GM19438 (cell line): ENCODE measurements around the gene NXPE3.

Experiments
- ATAC-seq: cut with Tn5 transposase; IDR thresholded peaks from one replicate; pipeline ENCODE4 v1.9.1; 2021; ENCODE audit warnings: low read depth; ENCODE audit not compliant: unreplicated experiment

NXPE3 gene

DNA sequence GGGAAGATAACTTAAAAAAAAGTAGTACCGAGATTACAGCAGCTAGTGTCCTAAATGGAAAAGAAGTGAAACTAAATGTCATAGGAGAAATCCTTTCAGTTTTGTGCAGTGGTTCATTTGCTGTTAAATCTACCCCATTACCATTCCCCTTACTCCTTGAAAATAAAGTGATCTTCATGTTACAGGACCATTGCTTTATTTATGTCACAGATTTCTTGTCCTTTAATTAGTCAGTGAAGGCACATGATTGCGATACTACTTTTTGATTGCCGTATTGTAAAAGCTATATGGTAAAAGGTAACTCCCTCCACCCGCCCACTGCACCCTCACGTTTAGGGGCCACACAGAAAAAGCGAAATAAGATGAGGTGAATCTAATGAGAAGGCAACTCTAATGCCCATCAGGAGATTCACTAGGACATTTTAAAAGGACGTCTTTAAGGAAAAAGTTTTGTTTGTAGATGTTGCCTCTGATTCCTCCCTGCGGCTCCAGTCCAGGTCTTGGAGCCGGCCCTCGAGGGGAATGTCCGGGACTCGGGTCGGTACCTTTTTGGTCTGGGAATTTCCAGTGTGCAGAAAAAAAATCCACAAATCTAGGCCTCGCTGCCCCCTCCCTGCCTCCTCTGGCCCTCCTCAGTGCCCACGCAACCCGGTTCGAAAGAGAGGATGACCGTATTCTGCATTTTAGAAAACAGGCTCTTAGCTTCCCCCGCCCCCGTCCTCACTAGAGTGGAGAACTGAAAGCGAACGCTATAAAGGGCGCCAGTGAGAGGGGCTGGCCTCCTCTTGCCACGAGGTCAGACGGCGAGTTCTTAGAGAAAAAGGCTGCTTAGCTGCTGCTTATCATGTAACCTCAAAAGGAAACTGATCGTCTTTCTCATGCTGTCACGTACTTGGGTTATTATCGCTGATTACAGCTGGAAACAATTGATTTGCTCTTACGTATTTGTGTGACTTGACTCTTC lies 48.5 kb downstream of the NXPE3 start:
- ATAC-seq: peak; percentile 84

- ATAC-seq: no peak
These were observed 49.3 kb downstream of the NXPE3 start for GRCh38 chr3:101828276-101828675.

DNA sequence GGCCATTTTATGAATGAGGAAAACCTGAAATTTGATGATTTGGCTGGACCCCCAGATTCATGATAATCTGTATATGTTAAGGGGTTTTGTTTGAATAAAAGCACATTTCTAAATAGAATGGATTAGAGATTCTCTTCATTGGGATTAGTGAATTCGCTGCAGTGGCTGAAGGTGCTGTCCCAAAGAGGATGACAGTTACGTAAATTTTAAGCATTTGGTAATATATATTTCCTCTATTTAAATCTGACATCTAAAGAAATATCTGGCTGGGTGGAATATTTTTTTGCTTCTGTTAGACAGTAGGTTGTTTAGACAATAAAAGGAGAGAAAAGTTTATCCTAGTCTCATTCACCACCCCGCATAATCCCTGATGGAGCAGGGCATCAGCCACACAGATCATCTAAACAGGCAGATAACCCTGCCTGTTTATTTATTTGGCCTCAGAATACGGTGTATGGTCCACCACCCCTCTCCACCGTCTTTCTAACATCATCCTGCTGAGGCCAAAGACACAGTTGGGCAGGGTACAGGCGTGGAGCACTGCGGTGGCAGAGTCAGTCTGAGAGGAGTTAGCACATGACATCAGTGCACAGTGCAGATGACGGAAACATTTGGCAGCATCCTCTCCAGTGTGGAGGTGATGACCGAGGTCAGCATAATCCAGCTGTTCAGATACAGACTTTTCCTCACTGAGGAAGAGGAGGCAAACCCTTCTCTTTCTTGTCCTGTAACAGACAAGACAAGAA lies 49.9 kb downstream of the NXPE3 start:
- ATAC-seq: no peak

GRCh38 chr3:101829437-101829830 lies 50.4 kb downstream of the NXPE3 start:
- no peak for ATAC-seq

- no peak for ATAC-seq
These were observed 50.9 kb downstream of the NXPE3 start for GRCh38 chr3:101829874-101830273.

GRCh38 chr3:101833446-101833974 lies 54.5 kb downstream of the NXPE3 start:
- ATAC-seq: no peak

DNA sequence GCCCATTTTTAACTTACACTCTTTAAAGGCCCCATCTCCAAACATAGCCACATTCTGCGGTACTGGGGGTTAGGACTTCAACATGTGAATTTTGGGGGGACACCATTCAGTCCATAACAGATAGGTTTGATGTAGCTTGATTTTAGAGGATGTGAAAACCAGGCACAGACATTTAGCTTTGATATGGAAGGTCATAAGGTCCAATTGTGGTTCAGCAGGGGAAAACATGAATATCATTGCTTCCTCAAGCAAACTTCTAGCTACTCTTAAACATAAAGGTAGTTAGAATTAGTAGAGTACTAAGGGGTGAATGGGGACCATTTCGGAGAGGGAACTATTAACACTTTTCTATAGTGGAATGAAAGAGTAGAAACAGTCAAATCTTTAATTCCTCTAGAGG lies 56.7 kb downstream of the NXPE3 start:
- ATAC-seq: no peak

DNA sequence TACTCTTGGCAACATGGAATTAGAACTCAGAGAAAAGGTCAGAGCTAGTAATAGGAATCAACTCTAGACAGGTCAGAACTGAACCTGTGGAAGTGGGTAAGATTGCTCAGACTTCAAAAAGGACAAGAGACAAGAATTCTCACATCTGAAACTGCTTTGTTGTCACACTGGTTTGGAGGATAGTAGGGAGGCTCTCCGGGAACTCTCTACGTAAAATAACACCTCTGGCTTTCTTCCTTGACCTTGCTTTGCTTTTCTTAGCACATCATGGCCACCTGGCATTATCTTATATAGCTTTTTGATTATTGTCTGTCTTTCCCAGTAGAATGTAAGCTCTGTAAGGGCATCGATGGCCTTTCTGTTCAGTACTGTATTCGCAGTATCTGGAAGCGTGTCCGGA lies 57.1 kb downstream of the NXPE3 start:
- ATAC-seq: no peak

DNA sequence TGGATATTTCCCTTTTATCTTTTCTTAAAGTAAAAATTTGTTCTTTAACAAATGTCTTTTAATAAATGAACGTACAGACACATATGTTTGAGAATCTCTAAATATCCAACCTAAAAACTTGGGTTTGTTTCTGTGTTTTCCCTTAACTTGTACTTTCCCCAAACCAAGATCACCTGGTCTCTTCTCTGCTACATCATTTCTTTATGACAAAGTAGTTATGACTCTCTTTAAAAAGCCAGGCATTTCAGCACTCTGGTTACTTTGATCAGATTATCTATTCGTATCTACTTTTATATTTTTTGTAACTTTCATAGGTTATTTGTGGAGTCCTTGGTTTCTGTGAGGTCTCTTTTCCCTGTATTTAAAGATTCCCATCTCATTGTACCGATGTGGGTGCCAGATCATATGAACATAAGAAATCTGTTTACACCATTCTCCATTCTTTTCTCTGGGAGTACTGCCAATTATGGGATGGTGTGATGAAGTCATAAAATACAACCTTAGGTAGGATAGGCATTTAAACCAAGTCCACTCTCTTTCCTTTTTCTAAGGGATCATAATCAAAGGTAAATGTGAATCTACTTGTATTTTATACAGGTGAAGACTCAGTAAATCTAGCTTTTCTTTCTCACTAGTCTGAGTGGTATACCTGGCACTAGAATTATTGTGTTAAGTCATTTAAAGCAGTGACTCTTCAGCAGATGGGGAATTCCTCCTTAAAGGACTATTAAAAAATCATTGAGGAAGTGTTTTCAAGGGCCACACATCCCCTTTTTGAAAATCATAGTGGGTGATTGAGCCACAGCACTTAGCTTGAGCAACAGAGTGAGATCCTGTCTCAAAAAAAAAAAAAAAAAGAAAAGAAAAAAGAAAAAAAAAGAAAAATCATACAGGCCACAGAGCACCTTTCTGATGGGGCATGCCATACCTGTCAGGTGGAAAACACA lies 57.9 kb downstream of the NXPE3 start:
- no peak for ATAC-seq

DNA sequence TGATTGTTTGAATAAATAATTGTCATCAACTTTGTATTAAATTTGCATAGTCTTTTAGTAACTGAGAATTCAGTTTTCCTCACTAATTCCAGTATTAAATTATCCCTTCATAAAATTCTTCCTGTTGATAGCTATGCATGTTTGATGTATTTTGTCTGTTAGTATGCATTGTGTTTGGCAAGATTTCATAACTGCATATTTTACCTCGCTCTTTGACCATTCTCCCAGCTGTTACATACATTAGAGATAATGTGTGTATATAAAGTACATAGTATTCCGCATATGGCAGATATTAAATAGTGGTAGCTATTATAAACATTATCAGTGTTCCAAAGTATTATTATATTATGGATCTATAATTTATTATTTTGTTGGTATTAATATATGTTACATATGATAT lies 59.7 kb downstream of the NXPE3 start:
- no peak for ATAC-seq

DNA sequence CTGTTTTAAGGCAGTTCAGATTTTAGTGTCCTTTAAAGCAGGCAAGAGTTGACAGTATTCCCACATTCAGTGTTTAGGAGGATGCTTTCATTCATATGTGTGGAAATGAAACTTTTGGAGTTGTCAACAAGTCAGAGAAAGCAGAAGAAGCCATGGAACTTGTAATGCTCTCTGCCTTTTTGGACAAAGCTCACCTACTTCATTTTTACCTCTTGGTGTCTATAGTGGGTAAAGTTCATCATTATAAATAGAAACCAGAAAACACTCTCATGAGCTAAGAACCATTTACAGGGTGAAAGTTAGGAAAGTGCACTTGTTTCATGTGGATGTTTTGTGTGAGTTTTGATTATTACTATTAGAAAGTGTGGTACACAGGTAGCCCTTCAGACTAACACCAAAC lies 61.1 kb downstream of the NXPE3 start:
- no peak for ATAC-seq

DNA sequence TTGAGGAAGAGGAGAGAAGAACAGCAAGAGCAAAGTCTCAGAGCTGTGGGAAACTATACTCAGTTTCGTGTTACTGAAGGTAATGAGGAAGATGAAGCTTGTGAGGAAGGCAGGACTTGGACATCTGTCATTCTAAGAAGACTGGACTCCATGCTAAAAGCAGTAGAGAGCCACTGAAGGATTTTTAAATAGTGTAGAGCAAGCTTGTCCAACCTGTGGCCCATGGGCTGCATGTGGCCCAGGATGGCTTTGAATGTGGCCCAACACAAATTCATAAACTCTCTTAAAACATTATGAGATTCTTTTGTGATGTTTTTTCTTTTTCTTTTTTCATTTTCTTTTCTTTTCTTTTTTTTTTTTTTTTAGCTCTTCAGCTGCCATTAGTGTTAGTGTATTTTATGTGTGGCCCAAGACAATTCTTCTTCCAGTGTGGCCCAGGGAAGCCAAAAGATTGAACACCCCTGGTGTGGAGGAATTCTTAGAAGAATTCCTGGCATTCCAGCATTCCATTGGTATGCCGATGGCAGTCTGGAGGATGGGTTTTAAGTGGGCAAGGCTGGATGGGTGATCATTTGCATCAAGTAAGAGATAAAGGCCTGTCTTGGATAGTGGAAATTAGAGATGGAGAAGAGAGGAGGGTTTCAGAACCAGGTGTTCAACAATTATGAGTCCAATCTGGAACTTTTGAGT lies 63.4 kb downstream of the NXPE3 start:
- no peak for ATAC-seq

GRCh38 chr3:101842935-101843330 lies 63.9 kb downstream of the NXPE3 start:
- no peak for ATAC-seq

GRCh38 chr3:101845425-101845824 lies 66.4 kb downstream of the NXPE3 start:
- no peak for ATAC-seq

- no peak for ATAC-seq
These were observed 67.7 kb downstream of the NXPE3 start for GRCh38 chr3:101846709-101847108.

DNA sequence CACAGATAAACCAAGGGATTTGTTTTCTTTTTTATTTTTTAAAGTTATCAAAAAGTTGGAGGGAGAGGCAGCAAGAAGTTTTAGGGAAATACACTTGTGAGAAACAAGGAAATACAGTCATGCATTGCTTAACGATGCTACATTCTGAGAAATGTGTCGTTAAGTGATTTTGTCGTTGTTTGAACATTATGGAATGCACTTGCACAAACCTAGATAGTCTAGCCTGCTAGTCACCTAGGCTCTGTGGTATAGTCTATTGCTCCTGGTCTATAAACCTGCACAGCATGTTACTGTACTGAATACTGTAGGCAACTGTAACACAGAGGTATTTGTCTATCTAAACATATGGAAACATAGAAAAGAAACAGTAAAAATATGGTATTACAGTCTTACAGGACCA lies 68.3 kb downstream of the NXPE3 start:
- no peak for ATAC-seq

DNA sequence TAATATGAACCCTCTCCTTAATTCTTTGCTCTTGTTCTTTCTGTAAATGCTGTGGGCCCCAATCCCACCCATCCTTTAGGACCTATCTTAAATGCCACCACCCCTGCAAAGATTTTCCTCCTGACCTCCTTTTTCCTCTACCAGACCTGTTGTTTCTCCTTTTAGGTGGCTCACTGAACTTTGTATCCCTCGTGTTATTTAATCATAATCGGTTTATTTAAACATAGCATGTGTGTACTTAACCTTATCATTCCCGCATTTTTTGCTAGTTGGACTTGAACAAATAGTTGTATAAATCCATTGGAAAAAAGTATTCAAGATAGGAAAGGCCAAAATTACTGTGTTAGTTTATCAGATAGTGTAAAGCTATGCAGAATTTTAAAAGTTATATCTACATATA lies 69.3 kb downstream of the NXPE3 start:
- ATAC-seq: no peak

GRCh38 chr3:101848754-101849713 lies 70.0 kb downstream of the NXPE3 start, which contains the start of gene NFKBIZ:
TSS of gene NFKBIZ (plus strand) at chr3:101849514. CDS start at chr3:101849629, 115 bp downstream.
- ATAC-seq: peak; percentile 71
